ENCODE measurements around the gene MX2.

The MX2 gene

DNA sequence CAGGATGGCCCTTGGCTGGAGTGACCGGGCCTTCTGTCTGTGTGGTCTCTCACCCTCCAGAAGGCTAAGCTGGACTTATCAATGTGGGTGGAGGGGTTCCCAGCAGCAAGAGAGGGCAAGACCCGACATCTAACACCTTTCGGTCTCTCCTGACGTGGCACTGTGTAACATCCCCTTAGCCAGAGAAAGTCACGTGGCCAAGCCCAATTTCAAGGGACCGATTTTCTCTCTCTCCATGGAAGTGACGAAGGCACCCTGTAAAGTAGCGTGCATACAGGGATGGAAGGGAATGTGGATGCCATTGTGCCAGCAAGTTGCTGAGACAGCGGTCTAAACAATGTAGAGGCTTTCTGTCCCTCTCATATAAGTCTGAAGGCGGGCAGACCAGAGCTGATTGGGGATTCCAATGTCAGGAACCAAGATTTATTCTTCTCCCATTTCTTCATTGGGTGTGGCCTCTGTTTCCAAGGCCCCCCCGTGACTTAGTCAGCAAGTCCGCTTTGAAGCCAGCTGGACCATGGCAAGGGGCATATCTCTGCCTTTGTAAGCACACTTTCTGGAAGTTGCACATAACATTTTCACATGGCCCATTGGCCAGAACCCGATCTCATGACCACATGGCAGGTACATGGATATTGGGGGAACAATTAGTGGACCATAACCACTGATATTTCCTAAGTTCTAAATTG, 76.7 kb downstream of the MX2 start:
- DNase-seq (ENCODE audit: low read depth in 2 of 2), result no peak

DNA sequence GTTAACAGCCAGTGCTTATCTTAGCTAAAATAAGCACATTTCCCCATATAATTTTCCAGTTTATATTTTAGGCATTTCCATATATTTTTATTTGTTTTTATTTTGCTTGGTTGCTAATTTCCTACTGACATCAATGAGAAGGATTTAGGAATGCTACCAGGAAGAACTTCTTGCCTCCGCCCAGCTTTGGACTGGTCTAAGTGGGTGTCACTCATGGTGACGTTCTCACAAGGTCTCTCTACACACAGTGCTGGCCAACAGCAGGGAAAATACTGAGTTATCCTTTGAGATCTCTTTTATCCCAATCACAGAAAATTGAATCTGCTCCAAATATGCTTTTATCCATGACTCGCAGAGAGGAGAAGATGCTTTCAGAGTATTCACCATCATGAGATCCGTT, 77.4 kb downstream of the MX2 start:
- no peak for DNase-seq (ENCODE audit: low read depth in 2 of 2)

DNA sequence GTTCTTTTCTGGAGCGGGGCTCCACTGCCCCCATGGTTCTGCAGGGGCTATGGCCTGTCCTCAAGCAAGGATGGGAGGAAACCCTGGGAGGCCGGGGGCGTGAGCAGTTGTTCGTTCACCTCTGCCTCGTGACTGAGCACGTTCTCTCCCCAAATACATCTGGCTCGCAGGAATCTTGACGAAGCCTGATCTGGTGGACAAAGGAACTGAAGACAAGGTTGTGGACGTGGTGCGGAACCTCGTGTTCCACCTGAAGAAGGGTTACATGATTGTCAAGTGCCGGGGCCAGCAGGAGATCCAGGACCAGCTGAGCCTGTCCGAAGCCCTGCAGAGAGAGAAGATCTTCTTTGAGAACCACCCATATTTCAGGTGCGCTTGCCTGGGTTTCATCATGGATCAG, 79.7 kb downstream of the MX2 start:
- no peak for DNase-seq (ENCODE audit: low read depth in 2 of 2)

DNA sequence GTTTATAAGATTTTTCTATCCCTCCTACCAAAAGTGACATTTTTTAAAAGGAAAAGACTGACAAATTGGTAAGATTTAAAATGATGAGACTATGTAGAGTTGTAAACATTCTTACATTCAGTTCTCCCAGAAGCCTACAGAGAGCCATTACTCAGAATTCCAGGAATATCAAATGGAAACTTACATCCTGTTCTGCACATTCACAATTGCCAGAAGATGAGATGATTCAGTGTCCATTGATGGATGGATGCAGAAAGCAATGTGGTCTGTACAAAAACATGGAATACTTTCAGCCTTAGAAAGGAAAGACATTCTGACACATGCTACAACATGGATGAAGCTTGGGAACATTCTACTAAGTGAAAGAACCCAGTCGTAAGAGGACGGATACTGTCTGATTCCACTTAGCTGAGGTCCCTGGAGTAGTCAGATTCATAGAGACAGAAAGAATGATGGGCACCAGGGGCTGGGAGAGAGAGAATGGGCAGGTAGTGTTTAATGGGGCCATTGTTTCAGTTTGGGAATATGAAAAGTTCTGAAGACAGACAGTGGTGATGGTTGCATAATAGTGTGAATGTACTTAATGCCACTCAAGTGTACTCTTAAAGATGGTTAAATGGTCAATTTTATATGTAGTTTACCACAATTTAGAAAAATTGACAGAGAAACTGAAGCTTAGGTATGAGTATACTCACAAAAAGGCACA, 80.8 kb downstream of the MX2 start:
- no peak for DNase-seq (ENCODE audit: low read depth in 2 of 2)

DNA sequence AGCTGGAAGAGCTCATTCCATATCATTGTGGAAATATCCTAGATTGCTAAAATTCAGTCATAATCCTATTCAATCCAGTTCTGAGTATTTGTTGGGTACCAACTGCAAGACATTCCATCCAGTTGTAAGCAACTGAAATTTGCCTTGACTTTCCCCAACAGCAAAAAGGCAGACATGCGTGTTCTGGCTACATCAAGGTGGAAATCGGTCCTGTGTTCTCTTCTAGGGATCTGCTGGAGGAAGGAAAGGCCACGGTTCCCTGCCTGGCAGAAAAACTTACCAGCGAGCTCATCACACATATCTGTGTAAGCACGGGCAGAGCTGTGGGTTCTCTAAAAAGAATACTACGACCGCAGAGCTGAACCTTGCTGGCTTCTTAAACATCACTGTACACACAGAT, 81.7 kb downstream of the MX2 start:
- no peak for DNase-seq (ENCODE audit: low read depth in 2 of 2)

DNA sequence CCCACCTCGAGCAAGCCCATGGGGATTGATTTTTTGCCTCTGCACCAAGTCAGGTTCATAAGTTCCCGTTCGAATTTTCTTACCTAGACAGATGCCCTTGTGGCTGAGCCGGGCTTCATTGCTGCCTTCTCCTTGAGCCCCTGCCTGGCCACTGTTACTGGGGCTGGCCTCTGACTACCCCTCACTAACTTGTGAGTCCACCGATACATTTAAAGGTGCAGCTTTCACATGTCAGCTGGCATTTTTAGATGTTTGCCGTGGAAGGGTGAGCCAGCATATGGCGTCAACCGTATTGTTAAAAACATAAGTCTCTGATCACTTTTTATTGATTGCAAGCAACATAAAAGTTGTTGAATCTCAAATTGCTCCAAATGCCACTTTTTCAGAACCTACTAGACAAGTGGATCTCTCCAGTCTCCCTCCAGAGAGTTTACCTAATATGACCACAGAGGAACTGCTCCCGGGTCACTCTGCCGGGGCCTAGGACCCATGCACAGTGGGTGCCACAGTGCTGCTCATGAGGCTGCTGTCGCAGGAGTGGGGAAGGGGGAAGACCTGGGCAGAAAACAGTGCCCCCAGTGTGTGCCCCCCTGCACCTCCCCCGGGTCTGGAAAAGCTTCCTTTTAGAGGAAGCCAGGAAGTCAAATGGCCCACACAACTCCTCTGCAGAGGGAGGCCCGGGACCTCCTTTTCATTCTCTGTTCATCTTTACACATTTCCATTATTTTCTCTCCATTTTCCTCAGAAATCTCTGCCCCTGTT, 83.1 kb downstream of the MX2 start:
- no peak for DNase-seq (ENCODE audit: low read depth in 2 of 2)

DNA sequence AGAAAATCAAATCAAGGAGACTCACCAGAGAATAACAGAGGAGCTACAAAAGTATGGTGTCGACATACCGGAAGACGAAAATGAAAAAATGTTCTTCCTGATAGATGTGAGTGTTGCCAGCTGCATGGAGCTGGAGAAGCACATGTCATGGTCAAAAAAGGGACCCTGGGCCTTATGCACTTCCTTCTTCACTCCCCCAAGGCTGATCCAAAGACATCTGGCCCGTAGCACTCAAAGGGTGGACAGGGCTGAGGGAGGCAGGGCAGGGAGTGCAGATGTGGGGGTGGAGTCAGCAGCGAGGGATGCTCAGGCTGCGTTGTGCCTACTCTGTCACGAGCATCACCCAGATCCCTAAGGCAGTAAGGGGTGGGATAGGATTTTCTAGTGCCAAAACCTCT, 83.6 kb downstream of the MX2 start:
- DNase-seq (ENCODE audit: low read depth in 2 of 2), result no peak

DNA sequence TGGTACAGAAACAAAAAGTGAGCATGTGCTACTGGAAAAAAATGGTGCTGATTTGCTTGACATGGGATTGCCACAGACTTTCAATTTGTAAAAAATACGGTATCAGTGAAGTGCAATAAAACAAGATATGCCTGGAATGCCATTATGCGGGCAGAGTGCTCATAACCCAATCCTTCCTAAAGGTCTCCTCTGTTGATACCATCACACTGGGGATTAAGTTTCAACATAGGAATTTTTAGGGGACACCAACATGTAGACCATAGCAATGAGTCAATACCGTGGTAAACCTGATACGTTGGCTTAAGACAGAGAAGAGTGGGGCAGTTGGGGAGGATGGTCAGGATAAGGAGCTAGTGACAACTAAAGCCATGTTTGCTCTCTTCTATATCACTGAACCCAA, 84.8 kb downstream of the MX2 start:
- no peak for DNase-seq (ENCODE audit: low read depth in 2 of 2)

DNA sequence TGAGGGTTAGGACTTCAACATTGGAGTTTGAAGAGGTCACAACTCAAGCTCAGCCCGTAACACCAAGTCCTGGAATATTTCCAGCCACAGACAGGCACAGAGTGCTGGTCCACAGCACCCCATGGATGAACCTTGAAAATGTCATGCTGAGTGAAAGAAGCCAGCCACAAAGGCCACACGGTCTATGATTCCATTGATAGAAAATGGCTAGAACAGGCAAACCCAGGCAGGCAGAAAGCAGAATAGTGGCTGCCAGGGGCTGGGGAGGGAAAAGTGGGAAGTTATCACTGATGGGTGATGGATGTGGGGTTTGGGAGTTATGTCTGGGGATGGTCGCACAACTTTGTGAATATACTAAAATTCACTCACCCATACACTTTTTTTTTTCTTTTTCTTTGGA, 85.5 kb downstream of the MX2 start:
- DNase-seq (ENCODE audit: low read depth in 2 of 2), result no peak

DNA sequence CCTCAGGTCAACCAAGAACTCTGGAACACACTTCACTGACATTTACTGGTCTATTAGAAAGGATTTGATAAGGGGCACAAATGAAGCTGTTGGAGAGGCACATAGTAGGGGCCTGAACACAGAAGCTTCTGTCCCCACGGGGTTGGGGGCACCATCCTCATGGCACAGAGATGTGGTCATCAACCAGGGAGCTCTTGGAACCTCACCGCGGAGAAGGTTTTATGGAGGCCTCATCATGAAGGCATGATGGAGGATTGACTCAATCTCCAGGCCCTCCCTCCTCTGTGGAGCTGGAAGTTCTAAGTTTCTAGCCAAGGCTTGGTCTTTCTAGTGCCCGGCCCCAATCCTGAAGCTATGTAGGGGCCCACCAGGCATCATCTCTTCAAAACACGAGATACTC, 87.8 kb downstream of the MX2 start:
- DNase-seq (ENCODE audit: low read depth in 2 of 2), result no peak

DNA sequence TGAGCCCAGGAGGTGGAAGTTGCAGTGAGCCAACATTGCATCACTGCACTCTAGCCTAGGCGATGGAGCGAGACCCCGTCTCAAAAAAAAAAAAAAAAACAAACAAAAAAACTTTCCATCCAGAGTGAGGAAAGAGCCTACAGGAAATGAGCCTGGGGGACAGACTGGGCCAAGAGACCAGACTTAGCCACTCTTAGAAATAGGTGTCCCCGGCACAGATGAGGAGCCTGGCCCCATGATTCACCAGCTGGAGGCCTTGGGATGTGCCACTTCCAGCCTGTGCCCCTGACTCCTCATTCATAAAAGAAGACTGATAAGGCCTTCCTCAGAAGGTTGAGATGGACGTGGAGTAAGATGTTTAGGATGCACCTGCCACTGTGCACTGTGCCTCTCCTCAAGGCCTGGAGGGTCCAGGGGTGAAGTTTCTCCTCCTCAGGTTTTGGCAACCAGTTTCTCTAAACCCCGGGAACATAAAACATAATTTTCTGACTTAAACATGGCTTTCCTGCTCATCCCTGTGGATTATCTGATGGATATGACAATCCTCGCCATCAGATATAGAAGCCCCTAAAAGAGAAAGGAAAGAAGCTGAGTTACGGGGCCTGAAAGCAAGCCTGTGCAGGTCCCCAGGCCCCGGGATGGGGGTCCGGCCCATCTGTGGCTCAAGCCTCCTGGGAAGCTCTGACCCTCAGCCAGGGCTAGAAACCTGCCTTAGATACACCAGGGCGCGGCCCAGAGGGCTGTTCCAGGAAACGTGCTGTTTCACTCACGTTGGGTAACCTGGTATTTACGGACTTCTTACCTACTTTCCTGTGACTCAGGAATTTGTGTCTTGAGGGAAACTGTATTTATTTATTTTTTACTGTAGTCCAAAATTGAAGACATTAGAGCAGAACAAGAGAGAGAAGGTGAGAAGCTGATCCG, 90.2 kb downstream of the MX2 start:
- DNase-seq (ENCODE audit: low read depth in 2 of 2), result no peak

DNA sequence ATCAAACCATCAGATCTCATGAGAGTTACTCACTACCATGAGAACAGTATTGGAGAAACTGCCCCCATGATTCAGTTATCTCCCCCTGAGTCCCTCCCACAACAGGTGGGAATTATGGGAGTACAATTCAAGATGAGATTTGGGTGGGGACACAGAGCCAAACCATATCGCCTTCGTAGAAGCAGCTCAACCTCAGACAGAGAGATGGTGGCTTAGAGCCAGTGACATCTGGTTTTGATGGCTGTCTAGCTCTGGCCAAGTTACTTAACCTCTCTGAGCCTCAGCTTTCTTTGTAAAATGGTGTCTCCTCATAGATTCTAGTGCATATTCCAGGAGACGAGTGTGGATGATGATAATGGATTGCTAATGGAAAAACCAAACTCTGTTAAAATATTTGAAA, 91.4 kb downstream of the MX2 start:
- DNase-seq (ENCODE audit: low read depth in 2 of 2), result no peak

DNA sequence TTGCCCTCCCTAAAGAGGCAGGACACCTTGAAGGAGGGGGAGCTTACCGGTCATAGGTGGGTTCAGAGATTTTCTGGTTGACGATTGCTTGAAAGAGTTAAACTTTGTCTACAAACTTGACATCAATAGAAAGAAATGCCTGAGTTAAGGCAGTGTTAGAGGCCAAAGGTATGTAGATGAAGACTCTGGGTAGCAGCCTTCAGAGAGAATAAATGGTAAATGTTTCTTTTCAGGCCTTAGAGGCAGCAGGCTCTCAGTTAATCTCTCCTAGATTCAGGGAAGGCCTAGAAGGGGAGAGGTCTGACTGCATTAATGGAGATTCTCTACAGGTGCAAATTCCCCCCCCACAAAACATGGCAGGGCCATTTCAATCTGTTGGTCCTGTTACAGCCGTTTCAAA, 91.9 kb downstream of the MX2 start:
- no peak for DNase-seq (ENCODE audit: low read depth in 2 of 2)

DNA sequence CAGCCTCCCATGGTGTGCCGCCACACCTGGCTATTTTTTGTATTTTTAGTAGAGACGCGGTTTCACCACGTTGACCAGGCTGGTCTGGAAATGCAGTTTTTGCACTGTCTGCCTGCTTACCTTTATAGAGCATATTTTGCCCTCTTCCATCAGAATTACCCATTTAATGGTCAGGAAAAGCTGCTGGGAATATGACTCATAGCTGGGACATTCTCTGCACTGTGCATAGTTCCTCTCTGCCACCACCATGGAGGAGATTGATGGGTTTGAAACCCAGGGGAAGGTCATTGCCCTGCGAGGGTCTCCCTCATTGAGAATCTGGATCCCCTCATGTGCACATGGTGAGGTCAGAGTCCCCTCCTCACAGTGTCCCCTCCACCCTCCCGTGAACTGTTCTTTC, 96.3 kb downstream of the MX2 start:
- no peak for DNase-seq (ENCODE audit: low read depth in 2 of 2)

DNA sequence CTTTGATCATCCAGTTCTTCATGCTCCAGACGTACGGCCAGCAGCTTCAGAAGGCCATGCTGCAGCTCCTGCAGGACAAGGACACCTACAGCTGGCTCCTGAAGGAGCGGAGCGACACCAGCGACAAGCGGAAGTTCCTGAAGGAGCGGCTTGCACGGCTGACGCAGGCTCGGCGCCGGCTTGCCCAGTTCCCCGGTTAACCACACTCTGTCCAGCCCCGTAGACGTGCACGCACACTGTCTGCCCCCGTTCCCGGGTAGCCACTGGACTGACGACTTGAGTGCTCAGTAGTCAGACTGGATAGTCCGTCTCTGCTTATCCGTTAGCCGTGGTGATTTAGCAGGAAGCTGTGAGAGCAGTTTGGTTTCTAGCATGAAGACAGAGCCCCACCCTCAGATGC, 96.7 kb downstream of the MX2 start:
- no peak for DNase-seq (ENCODE audit: low read depth in 2 of 2)

Data from stimulated activated CD4-positive, alpha-beta T cell treated with anti-CD3 and anti-CD28 coated beads, Interleukin-1b, Interleukin-23, amount 100 ng/mL, for 4 hours (primary cell).